NCI-H1092 (cell line): ENCODE data around the gene FAM180B.
A peak's percentile ranks its signal among the peaks of the same experiment; 100 is the strongest.
"Not testable (repeated sequence)": the region's sequence is repeated elsewhere in the genome, so short reads cannot be mapped to it uniquely, and the experiment has no call there.

Experiments
- DNase-seq: peaks from one replicate; lab custom pipeline; 2025; lab: John Stamatoyannopoulos, UW

FAM180B gene

GRCh38 chr11:47586098-47586855, at the start of gene FAM180B:
FAM180B (plus strand) TSS chr11:47586678; CDS start chr11:47586769, 91 bp downstream.
- DNase-seq: no peak

- no peak for DNase-seq
Observed at GRCh38 chr11:47536915-47537314, 49.6 kb upstream of the FAM180B start.

- peak; percentile 39 for DNase-seq
Observed at GRCh38 chr11:47538741-47539565, 47.5 kb upstream of the FAM180B start.

- DNase-seq: no peak
Observed at GRCh38 chr11:47539681-47540039, 46.8 kb upstream of the FAM180B start.

GRCh38 chr11:47541070-47541469, 45.4 kb upstream of the FAM180B start:
- DNase-seq: no peak

GRCh38 chr11:47545298-47545697, 41.2 kb upstream of the FAM180B start:
- no peak for DNase-seq

GRCh38 chr11:47546274-47546673, 40.2 kb upstream of the FAM180B start:
- DNase-seq: not testable (repeated sequence)

GRCh38 chr11:47550288-47551047, 36.0 kb upstream of the FAM180B start:
- no peak for DNase-seq

GRCh38 chr11:47551086-47551485, 35.4 kb upstream of the FAM180B start:
- DNase-seq: no peak

GRCh38 chr11:47552056-47552565, 34.4 kb upstream of the FAM180B start:
- no peak for DNase-seq

- DNase-seq: peak; percentile 88
Observed at GRCh38 chr11:47552566-47553405, 33.7 kb upstream of the FAM180B start, which contains the start of gene CELF1. CELF1 (minus strand) TSS chr11:47553132; CDS start chr11:47499523, 53,609 bp downstream.

GRCh38 chr11:47553406-47553743, 33.1 kb upstream of the FAM180B start:
- DNase-seq: no peak

- DNase-seq: not testable (repeated sequence)
Observed at GRCh38 chr11:47557004-47557403, 29.5 kb upstream of the FAM180B start.

GRCh38 chr11:47558695-47559094, 27.8 kb upstream of the FAM180B start:
- no peak for DNase-seq

GRCh38 chr11:47560426-47560825, 26.1 kb upstream of the FAM180B start:
- no peak for DNase-seq

GRCh38 chr11:47562393-47562792, 24.1 kb upstream of the FAM180B start:
- DNase-seq: not testable (repeated sequence)

GRCh38 chr11:47564366-47564765, 22.1 kb upstream of the FAM180B start:
- not testable (repeated sequence) for DNase-seq

- DNase-seq: no peak
Observed at GRCh38 chr11:47564933-47565339, 21.5 kb upstream of the FAM180B start.

- peak; percentile 41 for DNase-seq
Observed at GRCh38 chr11:47565340-47566148, 20.9 kb upstream of the FAM180B start, which contains the start of gene PTPMT1. PTPMT1 (plus strand) TSS chr11:47565599; CDS start chr11:47565623, 24 bp downstream.

- no peak for DNase-seq
Observed at GRCh38 chr11:47566149-47566698, 20.3 kb upstream of the FAM180B start.
